MM.1S (cell line): Measurements from ENCODE around the gene ATP11C.

Source experiments
- DNase-seq: peaks from one replicate; pipeline ENCODE4 v3.0.0-alpha.2; 2015
- H2AFZ ChIP-seq: fragments of 300-600 bp; sonication (generic); 2 replicates; pipeline ENCODE4 v1.6.0; 2016; ENCODE audit warnings: antibody characterized with exemption, low read length
- H3F3A ChIP-seq: fragments of 300-600 bp; sonication (generic); 2 replicates; pipeline ENCODE4 v1.6.1; 2016; ENCODE audit warnings: mild to moderate bottlenecking, antibody characterized with exemption, low read length, moderate library complexity, mixed read lengths; ENCODE audit not compliant: insufficient read depth
- H3K27ac ChIP-seq: fragments of 300-600 bp; sonication (generic); 2 replicates; pipeline ENCODE4 v1.5.1; 2016; ENCODE audit warnings: mild to moderate bottlenecking, low read length
- H3K27me3 ChIP-seq: fragments of 300-600 bp; sonication (generic); replicated peaks from 2 replicates; pipeline ENCODE4 v1.6.0; 2016; ENCODE audit warnings: low read length; ENCODE audit not compliant: insufficient read depth
- H3K36me3 ChIP-seq: fragments of 300-600 bp; sonication (generic); replicated peaks from 2 replicates; pipeline ENCODE4 v1.6.1; 2016; ENCODE audit warnings: mild to moderate bottlenecking, low read length, mixed read lengths; ENCODE audit not compliant: insufficient read depth
- H3K4me1 ChIP-seq: fragments of 300-600 bp; sonication (generic); 2 replicates; pipeline ENCODE4 v1.6.1; 2016; ENCODE audit warnings: low read length, mixed read lengths
- H3K4me2 ChIP-seq: fragments of 300-600 bp; sonication (generic); 2 replicates; pipeline ENCODE4 v1.6.0; 2016; ENCODE audit warnings: low read depth, low read length
- H3K4me3 ChIP-seq: fragments of 300-600 bp; sonication (generic); 2 replicates; pipeline ENCODE4 v1.5.1; 2016; ENCODE audit warnings: low read length, mixed read lengths
- H3K79me2 ChIP-seq: fragments of 300-600 bp; sonication (generic); 2 replicates; pipeline ENCODE4 v1.6.1; 2016; ENCODE audit warnings: mixed run types, low read length, mixed read lengths
- H3K9ac ChIP-seq: fragments of 300-600 bp; sonication (generic); 2 replicates; pipeline ENCODE4 v1.6.1; 2016; ENCODE audit warnings: low read length, mixed read lengths
- H3K9me2 ChIP-seq: fragments of 300-600 bp; sonication (generic); replicated peaks from 2 replicates; pipeline ENCODE4 v1.6.1; 2016; ENCODE audit warnings: mild to moderate bottlenecking, low read length, mixed read lengths; ENCODE audit not compliant: insufficient read depth
- H3K9me3 ChIP-seq: fragments of 300-600 bp; sonication (generic); replicated peaks from 2 replicates; pipeline ENCODE4 v1.6.1; 2016; ENCODE audit warnings: mild to moderate bottlenecking, low read length, mixed read lengths; ENCODE audit not compliant: insufficient read depth
- H4K20me1 ChIP-seq: fragments of 300-600 bp; sonication (generic); 2 replicates; pipeline ENCODE4 v1.6.1; 2016; ENCODE audit warnings: mild to moderate bottlenecking, low read length, moderate library complexity, mixed read lengths; ENCODE audit not compliant: insufficient read depth
- EZH2 ChIP-seq: fragments of 300-600 bp; sonication (generic); optimal IDR thresholded peaks from 2 replicates; pipeline ENCODE3; 2017; ENCODE audit warnings: low read depth, mild to moderate bottlenecking, antibody characterized with exemption, low read length, mixed read lengths
- EZH2phosphoT487 ChIP-seq: fragments of 300-600 bp; sonication (generic); IDR thresholded peaks from 2 replicates; pipeline ENCODE4 v1.6.1; 2018; ENCODE audit warnings: antibody characterized with exemption, low read length
- TF ChIP-seq, protein P1 (sequence below): fragments of 300-600 bp; sonication (generic); IDR thresholded peaks from 2 replicates; pipeline ENCODE4 v1.5.1; 2016; ENCODE audit warnings: antibody characterized with exemption, low read length, mixed read lengths

Gene ATP11C

DNA sequence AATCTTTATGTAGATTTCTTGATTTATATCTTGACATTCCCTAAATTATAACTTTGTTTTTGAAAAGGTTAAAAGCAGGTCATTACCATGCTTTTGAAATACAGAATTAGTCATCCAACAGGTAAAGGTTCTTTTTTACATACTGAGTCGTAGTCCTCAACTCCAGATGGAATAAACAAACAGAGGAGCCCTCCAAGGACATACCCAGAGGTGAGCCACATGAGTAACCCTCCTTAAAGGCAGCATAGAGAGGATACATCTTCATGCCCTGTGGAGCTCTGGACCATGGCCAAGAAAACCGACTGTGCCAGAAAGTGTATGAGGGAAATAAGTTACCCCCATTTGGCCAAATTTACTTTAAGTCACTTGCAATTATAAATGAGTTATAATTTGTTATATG lies 129.6 kb downstream of the ATP11C start:
- Histone ChIP-seq H3K4me3 (no peak overlapping the region), H3K27ac (no peak overlapping the region), H4K20me1 (no peaks in the 10 kb centered on the region), H3K27me3 (no peaks in the 10 kb centered on the region), H3K9ac (no peak overlapping the region), H3F3A (no peaks in the 10 kb centered on the region), H2AFZ (no peak overlapping the region), H3K36me3 (no peaks in the 10 kb centered on the region), H3K4me2 (no peak overlapping the region), H3K4me1 (no peaks in the 10 kb centered on the region), H3K9me2 (no peaks in the 10 kb centered on the region), H3K9me3 (no peaks in the 10 kb centered on the region), H3K79me2 (no peaks in the 10 kb centered on the region)
- DNase-seq = no peak
- TF ChIP-seq, protein P1, sequence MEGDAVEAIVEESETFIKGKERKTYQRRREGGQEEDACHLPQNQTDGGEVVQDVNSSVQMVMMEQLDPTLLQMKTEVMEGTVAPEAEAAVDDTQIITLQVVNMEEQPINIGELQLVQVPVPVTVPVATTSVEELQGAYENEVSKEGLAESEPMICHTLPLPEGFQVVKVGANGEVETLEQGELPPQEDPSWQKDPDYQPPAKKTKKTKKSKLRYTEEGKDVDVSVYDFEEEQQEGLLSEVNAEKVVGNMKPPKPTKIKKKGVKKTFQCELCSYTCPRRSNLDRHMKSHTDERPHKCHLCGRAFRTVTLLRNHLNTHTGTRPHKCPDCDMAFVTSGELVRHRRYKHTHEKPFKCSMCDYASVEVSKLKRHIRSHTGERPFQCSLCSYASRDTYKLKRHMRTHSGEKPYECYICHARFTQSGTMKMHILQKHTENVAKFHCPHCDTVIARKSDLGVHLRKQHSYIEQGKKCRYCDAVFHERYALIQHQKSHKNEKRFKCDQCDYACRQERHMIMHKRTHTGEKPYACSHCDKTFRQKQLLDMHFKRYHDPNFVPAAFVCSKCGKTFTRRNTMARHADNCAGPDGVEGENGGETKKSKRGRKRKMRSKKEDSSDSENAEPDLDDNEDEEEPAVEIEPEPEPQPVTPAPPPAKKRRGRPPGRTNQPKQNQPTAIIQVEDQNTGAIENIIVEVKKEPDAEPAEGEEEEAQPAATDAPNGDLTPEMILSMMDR = no peak
- no peak for TF ChIP-seq EZH2
- TF ChIP-seq EZH2phosphoT487 = no peak

DNA sequence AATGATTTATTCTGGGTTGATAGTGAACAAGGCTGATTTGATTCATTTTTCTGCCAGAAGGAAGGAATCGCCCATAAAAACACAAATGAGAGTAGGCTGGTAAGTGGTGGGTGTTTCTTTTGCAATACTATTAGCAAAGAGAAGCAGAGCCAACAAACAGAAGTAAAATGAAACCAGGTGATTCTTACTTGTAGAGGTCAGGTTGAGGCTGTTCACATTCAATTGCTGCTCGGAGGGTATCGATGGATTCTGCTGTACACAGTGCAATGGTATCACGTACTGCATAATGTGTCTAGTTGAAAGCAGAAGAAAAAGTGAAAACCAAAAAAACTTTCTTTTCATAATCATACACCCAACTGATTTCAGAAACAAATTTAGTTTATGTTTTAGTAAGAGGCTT lies 130.8 kb downstream of the ATP11C start:
- H3K9ac ChIP-seq = no peak overlapping the region
- H3K9me2 ChIP-seq = no peaks in the 10 kb centered on the region
- no peaks in the 10 kb centered on the region for H3K36me3 ChIP-seq
- no peaks in the 10 kb centered on the region for H3F3A ChIP-seq
- no peak overlapping the region for H2AFZ ChIP-seq
- H3K27me3 ChIP-seq = no peaks in the 10 kb centered on the region
- no peak overlapping the region for H3K27ac ChIP-seq
- H4K20me1 ChIP-seq = no peaks in the 10 kb centered on the region
- no peak overlapping the region for H3K4me3 ChIP-seq
- DNase-seq = no peak
- no peaks in the 10 kb centered on the region for H3K4me1 ChIP-seq
- no peaks in the 10 kb centered on the region for H3K9me3 ChIP-seq
- H3K4me2 ChIP-seq = no peak overlapping the region
- H3K79me2 ChIP-seq = no peaks in the 10 kb centered on the region
- TF ChIP-seq EZH2 = no peak
- TF ChIP-seq, protein P1 = no peak
- TF ChIP-seq EZH2phosphoT487 = no peak

DNA sequence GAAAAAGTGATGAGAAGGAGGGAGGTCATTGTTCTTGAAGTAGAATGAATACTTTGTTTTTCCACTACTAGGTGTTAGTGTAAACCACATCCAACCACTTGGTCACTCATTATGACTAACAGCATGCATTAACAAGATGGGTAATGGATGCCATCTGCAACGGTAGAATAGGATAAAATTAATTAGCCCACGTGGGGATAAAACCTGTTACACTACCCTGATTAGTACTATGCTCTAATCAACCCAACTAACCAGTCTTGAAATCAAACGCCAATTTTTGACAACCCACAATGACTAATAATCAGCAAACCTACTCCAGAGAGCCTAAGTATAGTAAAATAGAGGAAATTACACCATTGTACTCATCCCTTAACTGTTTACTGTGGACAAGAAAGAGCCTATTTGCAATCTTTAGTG lies 131.4 kb downstream of the ATP11C start:
- H3K36me3 ChIP-seq = no peaks in the 10 kb centered on the region

More for the DNA sequence above, 131.4 kb downstream of the ATP11C start:
- Histone ChIP-seq H2AFZ (no peak overlapping the region), H3K4me3 (no peak overlapping the region), H3K4me1 (peaks cover 2% of the 10 kb centered on the region; the same call in 1 of the 2 replicates), H3K9ac (no peak overlapping the region), H3K27ac (no peak overlapping the region), H3F3A (no peaks in the 10 kb centered on the region), H3K79me2 (no peaks in the 10 kb centered on the region), H3K9me2 (no peaks in the 10 kb centered on the region), H3K9me3 (no peaks in the 10 kb centered on the region), H3K27me3 (no peaks in the 10 kb centered on the region), H3K4me2 (no peak overlapping the region), H4K20me1 (no peaks in the 10 kb centered on the region)
- TF ChIP-seq EZH2phosphoT487 (no peak), EZH2 (no peak)
- TF ChIP-seq, protein P1 = no peak
- DNase-seq = no peak
